GM23338 (cell line): Measurements from ENCODE around the gene RAB5IF.

Experiments used
- CREB1 ChIP-seq: fragments of 250-450 bp; sonication (Bioruptor Pico); IDR thresholded peaks from 2 replicates; pipeline ENCODE4 v1.5.0; 2020; ENCODE audit warnings: low read depth, mild to moderate bottlenecking, moderate library complexity
- EZH2 ChIP-seq: fragments of 200-600 bp; sonication (generic); IDR thresholded peaks from one replicate; pipeline ENCODE4 v1.8.0; 2017; ENCODE audit warnings: antibody characterized with exemption, mild to moderate bottlenecking, low read depth; ENCODE audit not compliant: unreplicated experiment
- EZH2phosphoT487 ChIP-seq: fragments of 200-600 bp; sonication (generic); IDR thresholded peaks from one replicate; pipeline ENCODE4 v1.8.1; 2018; ENCODE audit warnings: antibody characterized with exemption; ENCODE audit not compliant: unreplicated experiment
- JUNB ChIP-seq: IDR thresholded peaks from one replicate; pipeline ENCODE4 v1.6.1; 2016; ENCODE audit warnings: antibody characterized with exemption; ENCODE audit not compliant: unreplicated experiment
- NANOG ChIP-seq: IDR thresholded peaks from 2 replicates; pipeline ENCODE4 v1.6.1; 2016; ENCODE audit warnings: antibody characterized with exemption, borderline replicate concordance
- POLR2AphosphoS5 ChIP-seq: IDR thresholded peaks from 2 replicates; pipeline ENCODE4 v1.6.1; 2016; ENCODE audit warnings: antibody characterized with exemption, low read depth
- STAT1 ChIP-seq: IDR thresholded peaks from one replicate; pipeline ENCODE4 v1.6.1; 2016; ENCODE audit warnings: antibody characterized with exemption; ENCODE audit not compliant: unreplicated experiment
- TF ChIP-seq, protein P1 (sequence below), 2 experiments: fragments of 200-600 bp in 1 of 2; sonication (generic) in 1 of 2; conservative IDR thresholded peaks; 2 replicates each; pipeline versions ENCODE4 v1.5.1 to v1.6.1; 2016 to 2017; ENCODE audit warnings: antibody characterized with exemption in 2 of 2, low read depth in 2 of 2, mild to moderate bottlenecking in 2 of 2, moderate library complexity in 1 of 2
- TF ChIP-seq, protein P2 (sequence below): IDR thresholded peaks from one replicate; pipeline ENCODE4 v1.6.1; 2018; ENCODE audit warnings: antibody characterized with exemption; ENCODE audit not compliant: unreplicated experiment

DNA sequence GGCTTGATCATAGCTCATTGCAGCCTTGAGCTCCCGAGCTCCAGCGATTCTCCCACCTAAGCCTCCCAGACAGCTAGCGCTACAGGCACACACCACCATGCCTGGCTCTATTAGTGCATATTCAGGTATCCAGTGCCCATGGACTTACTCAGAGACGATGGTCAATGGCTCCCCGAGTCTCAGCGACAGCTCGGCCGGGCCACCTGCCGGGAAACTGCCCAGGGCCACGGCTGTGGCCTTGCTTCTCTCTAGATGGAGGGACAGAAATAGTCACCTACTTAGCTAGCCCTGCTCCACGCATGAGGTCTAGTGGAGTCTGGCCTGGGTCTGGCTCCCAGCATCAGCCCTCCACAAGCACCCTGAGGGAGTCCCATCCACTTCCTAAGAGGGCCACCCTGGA is 28.8 kb downstream of the RAB5IF start:
- TF ChIP-seq POLR2AphosphoS5 (no peak), EZH2 (no peak), JUNB (no peak), NANOG (no peak), EZH2phosphoT487 (no peak), CREB1 (CRISPR knock-in tag) (no peak), STAT1 (no peak)
- TF ChIP-seq, protein P1, sequence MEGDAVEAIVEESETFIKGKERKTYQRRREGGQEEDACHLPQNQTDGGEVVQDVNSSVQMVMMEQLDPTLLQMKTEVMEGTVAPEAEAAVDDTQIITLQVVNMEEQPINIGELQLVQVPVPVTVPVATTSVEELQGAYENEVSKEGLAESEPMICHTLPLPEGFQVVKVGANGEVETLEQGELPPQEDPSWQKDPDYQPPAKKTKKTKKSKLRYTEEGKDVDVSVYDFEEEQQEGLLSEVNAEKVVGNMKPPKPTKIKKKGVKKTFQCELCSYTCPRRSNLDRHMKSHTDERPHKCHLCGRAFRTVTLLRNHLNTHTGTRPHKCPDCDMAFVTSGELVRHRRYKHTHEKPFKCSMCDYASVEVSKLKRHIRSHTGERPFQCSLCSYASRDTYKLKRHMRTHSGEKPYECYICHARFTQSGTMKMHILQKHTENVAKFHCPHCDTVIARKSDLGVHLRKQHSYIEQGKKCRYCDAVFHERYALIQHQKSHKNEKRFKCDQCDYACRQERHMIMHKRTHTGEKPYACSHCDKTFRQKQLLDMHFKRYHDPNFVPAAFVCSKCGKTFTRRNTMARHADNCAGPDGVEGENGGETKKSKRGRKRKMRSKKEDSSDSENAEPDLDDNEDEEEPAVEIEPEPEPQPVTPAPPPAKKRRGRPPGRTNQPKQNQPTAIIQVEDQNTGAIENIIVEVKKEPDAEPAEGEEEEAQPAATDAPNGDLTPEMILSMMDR (conservative IDR thresholded peaks at IDR 0.05; ENCODE audit: low read depth in 2 of 2) = no peak
- TF ChIP-seq, protein P2, sequence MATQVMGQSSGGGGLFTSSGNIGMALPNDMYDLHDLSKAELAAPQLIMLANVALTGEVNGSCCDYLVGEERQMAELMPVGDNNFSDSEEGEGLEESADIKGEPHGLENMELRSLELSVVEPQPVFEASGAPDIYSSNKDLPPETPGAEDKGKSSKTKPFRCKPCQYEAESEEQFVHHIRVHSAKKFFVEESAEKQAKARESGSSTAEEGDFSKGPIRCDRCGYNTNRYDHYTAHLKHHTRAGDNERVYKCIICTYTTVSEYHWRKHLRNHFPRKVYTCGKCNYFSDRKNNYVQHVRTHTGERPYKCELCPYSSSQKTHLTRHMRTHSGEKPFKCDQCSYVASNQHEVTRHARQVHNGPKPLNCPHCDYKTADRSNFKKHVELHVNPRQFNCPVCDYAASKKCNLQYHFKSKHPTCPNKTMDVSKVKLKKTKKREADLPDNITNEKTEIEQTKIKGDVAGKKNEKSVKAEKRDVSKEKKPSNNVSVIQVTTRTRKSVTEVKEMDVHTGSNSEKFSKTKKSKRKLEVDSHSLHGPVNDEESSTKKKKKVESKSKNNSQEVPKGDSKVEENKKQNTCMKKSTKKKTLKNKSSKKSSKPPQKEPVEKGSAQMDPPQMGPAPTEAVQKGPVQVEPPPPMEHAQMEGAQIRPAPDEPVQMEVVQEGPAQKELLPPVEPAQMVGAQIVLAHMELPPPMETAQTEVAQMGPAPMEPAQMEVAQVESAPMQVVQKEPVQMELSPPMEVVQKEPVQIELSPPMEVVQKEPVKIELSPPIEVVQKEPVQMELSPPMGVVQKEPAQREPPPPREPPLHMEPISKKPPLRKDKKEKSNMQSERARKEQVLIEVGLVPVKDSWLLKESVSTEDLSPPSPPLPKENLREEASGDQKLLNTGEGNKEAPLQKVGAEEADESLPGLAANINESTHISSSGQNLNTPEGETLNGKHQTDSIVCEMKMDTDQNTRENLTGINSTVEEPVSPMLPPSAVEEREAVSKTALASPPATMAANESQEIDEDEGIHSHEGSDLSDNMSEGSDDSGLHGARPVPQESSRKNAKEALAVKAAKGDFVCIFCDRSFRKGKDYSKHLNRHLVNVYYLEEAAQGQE = no peak
